BLaER1 (cell line): ENCODE data around the gene MEIS1.
"Not testable (repeated sequence)": the region's sequence is repeated elsewhere in the genome, so short reads cannot be mapped to it uniquely, and the experiment has no call there.

Experiments
- H3K27ac ChIP-seq: shearing (Covaris generic); formaldehyde crosslinking; 2 replicates; pipeline ENCODE4 v1.8.1; 2022
- H3K27me3 ChIP-seq: shearing (Covaris generic); formaldehyde crosslinking; 2 replicates; pipeline ENCODE4 v1.8.1; 2022
- H3K36me3 ChIP-seq: shearing (Covaris generic); formaldehyde crosslinking; 2 replicates; pipeline ENCODE4 v1.8.1; 2022
- H3K4me1 ChIP-seq: shearing (Covaris generic); formaldehyde crosslinking; 2 replicates; pipeline ENCODE4 v1.8.1; 2022
- H3K4me2 ChIP-seq: shearing (Covaris generic); formaldehyde crosslinking; 2 replicates; pipeline ENCODE4 v1.8.1; 2022
- H3K4me3 ChIP-seq: shearing (Covaris generic); formaldehyde crosslinking; 2 replicates; pipeline ENCODE4 v1.8.1; 2022
- H3K9ac ChIP-seq: shearing (Covaris generic); formaldehyde crosslinking; 2 replicates; pipeline ENCODE4 v1.8.1; 2022
- H3K9me3 ChIP-seq: shearing (Covaris generic); formaldehyde crosslinking; 2 replicates; pipeline ENCODE4 v1.8.1; 2022
- H4K20me1 ChIP-seq: shearing (Covaris generic); formaldehyde crosslinking; 2 replicates; pipeline ENCODE4 v1.8.1; 2022
- Cebpa-rat ChIP-seq: shearing (Covaris generic); IDR thresholded peaks from 2 replicates; pipeline ENCODE4 v1.8.1; 2022

Gene MEIS1

GRCh38 chr2:66434679-66435548 is at the start of gene MEIS1:
MEIS1 (plus strand) TSS chr2:66435125; CDS start chr2:66435857, 732 bp downstream.
- Histone ChIP-seq H3K9ac (no peak within 1 kb of the TSS), H3K9me3 (peaks cover 13% of the 10 kb centered on the region; the same call in 1 of the 2 replicates), H3K4me2 (peak within 1 kb of the TSS; percentile 72), H3K4me3 (peak within 1 kb of the TSS; percentile 57), H3K4me1 (peaks cover 22% of the 10 kb centered on the region), H3K27ac (no peak within 1 kb of the TSS), H3K27me3 (peaks cover 99% of the 10 kb centered on the region), H3K36me3 (no peaks in the 10 kb centered on the region), H4K20me1 (peaks cover 74% of the 10 kb centered on the region)
- no peak for TF ChIP-seq Cebpa-rat

- no peaks in the 10 kb centered on the region for H3K9me3 ChIP-seq
- H3K36me3 ChIP-seq: no peaks in the 10 kb centered on the region
- H3K4me2 ChIP-seq: no peak overlapping the region
- H3K4me3 ChIP-seq: no peak overlapping the region
- no peaks in the 10 kb centered on the region for H3K27me3 ChIP-seq
- no peaks in the 10 kb centered on the region for H4K20me1 ChIP-seq
- H3K27ac ChIP-seq: no peak overlapping the region
- TF ChIP-seq Cebpa-rat: no peak
- no peak overlapping the region for H3K9ac ChIP-seq
- H3K4me1 ChIP-seq: no peaks in the 10 kb centered on the region
These were observed 47.7 kb upstream of the MEIS1 start for GRCh38 chr2:66387016-66387753.

- H4K20me1 ChIP-seq: no peaks in the 10 kb centered on the region
- TF ChIP-seq Cebpa-rat: no peak
- no peak overlapping the region for H3K9ac ChIP-seq
- H3K27ac ChIP-seq: no peak overlapping the region
- no peak overlapping the region for H3K4me2 ChIP-seq
- no peak overlapping the region for H3K4me3 ChIP-seq
- H3K27me3 ChIP-seq: no peaks in the 10 kb centered on the region
- H3K36me3 ChIP-seq: no peaks in the 10 kb centered on the region
- no peaks in the 10 kb centered on the region for H3K4me1 ChIP-seq
- no peaks in the 10 kb centered on the region for H3K9me3 ChIP-seq
These were observed 45.2 kb upstream of the MEIS1 start for GRCh38 chr2:66389651-66390131.

GRCh38 chr2:66390152-66390551 is 44.8 kb upstream of the MEIS1 start:
- Histone ChIP-seq H3K27ac (no peak overlapping the region), H3K4me2 (no peak overlapping the region), H3K9ac (no peak overlapping the region), H3K4me1 (no peaks in the 10 kb centered on the region), H3K27me3 (no peaks in the 10 kb centered on the region), H3K4me3 (no peak overlapping the region), H3K36me3 (no peaks in the 10 kb centered on the region), H3K9me3 (no peaks in the 10 kb centered on the region), H4K20me1 (no peaks in the 10 kb centered on the region)
- no peak for TF ChIP-seq Cebpa-rat

- Histone ChIP-seq H3K4me2 (no peak overlapping the region), H3K27ac (no peak overlapping the region), H3K4me1 (no peaks in the 10 kb centered on the region), H3K9ac (no peak overlapping the region), H3K36me3 (no peaks in the 10 kb centered on the region), H3K9me3 (no peaks in the 10 kb centered on the region), H3K4me3 (no peak overlapping the region), H4K20me1 (no peaks in the 10 kb centered on the region), H3K27me3 (no peaks in the 10 kb centered on the region)
- TF ChIP-seq Cebpa-rat: no peak
These were observed 44.1 kb upstream of the MEIS1 start for GRCh38 chr2:66390811-66391210.

- not testable (repeated sequence) for H4K20me1 ChIP-seq, H3K27me3 ChIP-seq, H3K9ac ChIP-seq, H3K4me3 ChIP-seq, H3K36me3 ChIP-seq, H3K4me1 ChIP-seq, H3K9me3 ChIP-seq, H3K27ac ChIP-seq, H3K4me2 ChIP-seq
These were observed 43.7 kb upstream of the MEIS1 start for GRCh38 chr2:66391240-66391639.

GRCh38 chr2:66405473-66405872 is 29.5 kb upstream of the MEIS1 start:
- Histone ChIP-seq H3K9me3 (peaks cover 7% of the 10 kb centered on the region; the same call in 1 of the 2 replicates), H3K36me3 (no peaks in the 10 kb centered on the region), H4K20me1 (no peaks in the 10 kb centered on the region), H3K9ac (no peak overlapping the region), H3K4me3 (no peak overlapping the region), H3K4me2 (no peak overlapping the region), H3K4me1 (no peaks in the 10 kb centered on the region), H3K27ac (no peak overlapping the region), H3K27me3 (no peaks in the 10 kb centered on the region)
- no peak for TF ChIP-seq Cebpa-rat

- Histone ChIP-seq H3K9ac (no peak overlapping the region), H3K27ac (no peak overlapping the region), H3K4me2 (no peak overlapping the region), H3K4me1 (no peaks in the 10 kb centered on the region), H3K36me3 (no peaks in the 10 kb centered on the region), H3K9me3 (no peaks in the 10 kb centered on the region), H3K4me3 (no peak overlapping the region), H3K27me3 (no peaks in the 10 kb centered on the region), H4K20me1 (no peaks in the 10 kb centered on the region)
- TF ChIP-seq Cebpa-rat: no peak
These were observed 26.0 kb upstream of the MEIS1 start for GRCh38 chr2:66408905-66409304.

GRCh38 chr2:66412874-66413273 is 22.1 kb upstream of the MEIS1 start:
- no peaks in the 10 kb centered on the region for H4K20me1 ChIP-seq
- H3K27me3 ChIP-seq: no peaks in the 10 kb centered on the region
- H3K4me1 ChIP-seq: no peaks in the 10 kb centered on the region
- H3K36me3 ChIP-seq: no peaks in the 10 kb centered on the region
- no peak overlapping the region for H3K27ac ChIP-seq
- no peaks in the 10 kb centered on the region for H3K9me3 ChIP-seq
- H3K4me3 ChIP-seq: no peak overlapping the region
- no peak overlapping the region for H3K4me2 ChIP-seq
- H3K9ac ChIP-seq: no peak overlapping the region
- TF ChIP-seq Cebpa-rat: no peak

GRCh38 chr2:66414896-66415295 is 20.0 kb upstream of the MEIS1 start:
- H4K20me1 ChIP-seq: no peaks in the 10 kb centered on the region
- no peak for TF ChIP-seq Cebpa-rat
- H3K4me1 ChIP-seq: no peaks in the 10 kb centered on the region
- no peak overlapping the region for H3K4me3 ChIP-seq
- no peak overlapping the region for H3K9ac ChIP-seq
- H3K27ac ChIP-seq: no peak overlapping the region
- H3K27me3 ChIP-seq: no peaks in the 10 kb centered on the region
- no peaks in the 10 kb centered on the region for H3K9me3 ChIP-seq
- no peaks in the 10 kb centered on the region for H3K36me3 ChIP-seq
- H3K4me2 ChIP-seq: no peak overlapping the region
